HG02588 (cell line): ENCODE results near the gene BCL7C.
"Not testable (repeated sequence)": the region's sequence is repeated elsewhere in the genome, so short reads cannot be mapped to it uniquely, and the experiment has no call there.

Source experiments
- ATAC-seq: cut with Tn5 transposase; IDR thresholded peaks from one replicate; pipeline ENCODE4 v1.9.1; 2021; ENCODE audit warnings: mild to moderate bottlenecking, moderate library complexity; ENCODE audit not compliant: unreplicated experiment

BCL7C gene

GRCh38 chr16:30896261-30896888 is 2.5 kb upstream of the BCL7C start, which contains the start of gene CTF1:
TSS of gene CTF1 (plus strand) at chr16:30896614. CDS start at chr16:30896644, 30 bp downstream.
- no peak for ATAC-seq

GRCh38 chr16:30895627-30896260 is 1.9 kb upstream of the BCL7C start:
- no peak for ATAC-seq

GRCh38 chr16:30894540-30895368 is 877 bp upstream of the BCL7C start:
- ATAC-seq, result no peak

- peak; percentile 1 for ATAC-seq
Measured at GRCh38 chr16:30893417-30893743, 497 bp downstream of the BCL7C start.

GRCh38 chr16:30892670-30893416 is 1.0 kb downstream of the BCL7C start:
- ATAC-seq, result no peak

GRCh38 chr16:30891043-30891823 is 2.6 kb downstream of the BCL7C start:
- ATAC-seq, result not testable (repeated sequence)

GRCh38 chr16:30889721-30890120 is 4.2 kb downstream of the BCL7C start:
- no peak for ATAC-seq

- ATAC-seq, result no peak
Measured at GRCh38 chr16:30888856-30889499, 4.9 kb downstream of the BCL7C start.

GRCh38 chr16:30887927-30888326 is 6.0 kb downstream of the BCL7C start:
- ATAC-seq, result no peak

GRCh38 chr16:30886145-30886544 is 7.7 kb downstream of the BCL7C start:
- no peak for ATAC-seq

- ATAC-seq, result no peak
Measured at GRCh38 chr16:30885196-30885595, 8.7 kb downstream of the BCL7C start.

- no peak for ATAC-seq
Measured at GRCh38 chr16:30884760-30885159, 9.1 kb downstream of the BCL7C start.

- no peak for ATAC-seq
Measured at GRCh38 chr16:30882429-30883310, 11.2 kb downstream of the BCL7C start.

GRCh38 chr16:30876867-30877266 is 17.0 kb downstream of the BCL7C start:
- no peak for ATAC-seq

- ATAC-seq, result peak; percentile 32
Measured at GRCh38 chr16:30875871-30876801, 17.7 kb downstream of the BCL7C start.

- ATAC-seq, result peak; percentile 82
Measured at GRCh38 chr16:30874821-30875717, 18.8 kb downstream of the BCL7C start.
